CD14-positive monocyte (primary cell): ENCODE measurements around the gene UGT1A10. TPM values are rescaled to one million over a fixed set of nuclear protein-coding genes. Genes with fewer than 3 reads are reported as not detected.
"Not testable (repeated sequence)": the region's sequence is repeated elsewhere in the genome, so short reads cannot be mapped to it uniquely, and the experiment has no call there.

Source experiments
- DNase-seq, 3 donors: peaks; one replicate each; pipeline ENCODE4 v3.0.0-alpha.2; 2011 to 2022
- H2AFZ ChIP-seq: 2 replicates; pipeline ENCODE4 v1.6.0; 2012; ENCODE audit warnings: mild to moderate bottlenecking, low read depth, low read length, inconsistent platforms; ENCODE audit not compliant: insufficient read depth, poor library complexity, severe bottlenecking
- H3K27ac ChIP-seq, 2 donors: 1 replicate in 1 of 2; 2 replicates in 1 of 2; pipeline ENCODE4 v1.5.1; 2012 to 2013; ENCODE audit warnings: low read length in 2 of 2, control low read depth in 1 of 2, inconsistent platforms in 1 of 2, low read depth in 1 of 2, mild to moderate bottlenecking in 1 of 2
- H3K27me3 ChIP-seq, 2 donors: one replicate each; pipeline versions ENCODE4 v1.6.0 to v1.6.1; 2011 to 2013; ENCODE audit warnings: low read length in 2 of 2; ENCODE audit not compliant: control insufficient read depth in 2 of 2, insufficient read depth in 2 of 2
- H3K36me3 ChIP-seq, 2 donors: replicated peaks in 1 of 2; 1 replicate in 1 of 2; 2 replicates in 1 of 2; pipeline versions ENCODE4 v1.5.1 to v1.6.1; 2012 to 2013; ENCODE audit warnings: low read length in 2 of 2, control low read depth in 1 of 2, inconsistent platforms in 1 of 2, mild to moderate bottlenecking in 1 of 2; ENCODE audit not compliant: insufficient read depth in 2 of 2, control insufficient read depth in 1 of 2
- H3K4me1 ChIP-seq, 2 donors: 1 replicate in 1 of 2; 2 replicates in 1 of 2; pipeline versions ENCODE4 v1.5.1 to v1.6.1; 2012 to 2013; ENCODE audit warnings: low read length in 2 of 2, control low read depth in 1 of 2, inconsistent platforms in 1 of 2, mild to moderate bottlenecking in 1 of 2, moderate library complexity in 1 of 2; ENCODE audit not compliant: insufficient read depth in 2 of 2, control insufficient read depth in 1 of 2
- H3K4me2 ChIP-seq: replicated peaks from 2 replicates; pipeline ENCODE3; 2012; ENCODE audit warnings: low read length, moderate library complexity, mild to moderate bottlenecking; ENCODE audit not compliant: poor library complexity, severe bottlenecking; ENCODE audit errors: extremely low read depth
- H3K4me3 ChIP-seq, 3 experiments: fragments of 200-600 bp in 1 of 3; sonication (generic) in 1 of 3; replicated peaks in 1 of 3; 1 replicate in 2 of 3; 2 replicates in 1 of 3; pipeline ENCODE4 v1.5.1; 2011 to 2013; ENCODE audit warnings: low read length in 3 of 3, mild to moderate bottlenecking in 3 of 3, control low read depth in 2 of 3, low read depth in 2 of 3, inconsistent platforms in 1 of 3, moderate library complexity in 1 of 3
- H3K79me2 ChIP-seq: 2 replicates; pipeline ENCODE4 v1.6.0; 2012; ENCODE audit warnings: mild to moderate bottlenecking, control low read depth, inconsistent platforms, low read length, moderate library complexity; ENCODE audit not compliant: insufficient read depth
- H3K9ac ChIP-seq: 2 replicates; pipeline ENCODE4 v1.6.0; 2017; ENCODE audit warnings: low read length, mild to moderate bottlenecking; ENCODE audit not compliant: insufficient read depth, poor library complexity, severe bottlenecking
- H3K9me3 ChIP-seq, 2 donors: replicated peaks in 1 of 2; 1 replicate in 1 of 2; 2 replicates in 1 of 2; pipeline versions ENCODE4 v1.5.1 to v1.6.1; 2012 to 2013; ENCODE audit warnings: low read length in 2 of 2, control low read depth in 1 of 2; ENCODE audit not compliant: control insufficient read depth in 1 of 2, insufficient read depth in 1 of 2
- H4K20me1 ChIP-seq: 2 replicates; pipeline ENCODE4 v1.6.0; 2012; ENCODE audit warnings: mild to moderate bottlenecking, low read length, control low read depth, moderate library complexity; ENCODE audit not compliant: insufficient read depth
- H3K27ac Mint-ChIP-seq, 7 donors: one replicate each; pipeline ENCODE4 v1.8.0; 2020; ENCODE audit warnings: mild to moderate bottlenecking in 7 of 7, mixed read lengths in 7 of 7, moderate library complexity in 6 of 7, inconsistent platforms in 2 of 7
- H3K27me3 Mint-ChIP-seq, 3 donors: one replicate each; pipeline ENCODE4 v1.8.0; 2021 to 2022; ENCODE audit warnings: low read depth in 3 of 3, mild to moderate bottlenecking in 3 of 3, mixed read lengths in 3 of 3, moderate library complexity in 3 of 3, inconsistent platforms in 1 of 3
- H3K36me3 Mint-ChIP-seq, 2 donors: one replicate each; pipeline ENCODE4 v1.8.0; 2020; ENCODE audit warnings: mixed read lengths in 2 of 2, inconsistent platforms in 1 of 2, mild to moderate bottlenecking in 1 of 2
- H3K4me1 Mint-ChIP-seq: one replicate; pipeline ENCODE4 v1.8.0; 2020; ENCODE audit warnings: mild to moderate bottlenecking, mixed read lengths
- H3K4me3 Mint-ChIP-seq, 2 donors: one replicate each; pipeline ENCODE4 v1.8.0; 2020; ENCODE audit warnings: mild to moderate bottlenecking in 2 of 2, mixed read lengths in 2 of 2, moderate library complexity in 1 of 2
- H3K9me3 Mint-ChIP-seq, 7 donors: one replicate each; pipeline ENCODE4 v1.8.0; 2020 to 2022; ENCODE audit warnings: mixed read lengths in 7 of 7, mild to moderate bottlenecking in 6 of 7, moderate library complexity in 6 of 7, inconsistent platforms in 2 of 7
- WGBS: methylation state at CpG from one replicate; pipeline ENCODE4 v1.1.5; 2013; ENCODE audit warnings: missing lambda C conversion rate; ENCODE audit not compliant: insufficient coverage; 5-methylcytosine and 5-hydroxymethylcytosine counted together
- intact Hi-C, 2 donors: fragments of 100-400 bp; cut with micrococcal nuclease; formaldehyde crosslinking; loops; one replicate each; pipeline versions ENCODE4 v1.15.0 to v1.15.1; 2023
- polyA plus RNA-seq, 3 donors: library from polyadenylated mRNA; depleted of rRNA in 1 of 3; unstranded in 2 of 3; stranded (reverse) in 1 of 3; fragments of 300-500 nt in 2 of 3; fragments of >200 nt in 1 of 3; fragmentation: Illumina TruSeq in 2 of 3; gene quantifications; 1 replicate in 2 of 3; 2 replicates in 1 of 3; pipeline ENCODE4 v1.2.3, GENCODE V29; 2012 to 2021
- TF ChIP-seq, protein P1 (sequence below): fragments of 200-600 bp; IDR thresholded peaks from one replicate; pipeline ENCODE4 v1.8.0; 2022; ENCODE audit warnings: antibody characterized with exemption, mild to moderate bottlenecking

Gene UGT1A10
- polyA plus RNA-seq, 3 donors: not detected

DNA sequence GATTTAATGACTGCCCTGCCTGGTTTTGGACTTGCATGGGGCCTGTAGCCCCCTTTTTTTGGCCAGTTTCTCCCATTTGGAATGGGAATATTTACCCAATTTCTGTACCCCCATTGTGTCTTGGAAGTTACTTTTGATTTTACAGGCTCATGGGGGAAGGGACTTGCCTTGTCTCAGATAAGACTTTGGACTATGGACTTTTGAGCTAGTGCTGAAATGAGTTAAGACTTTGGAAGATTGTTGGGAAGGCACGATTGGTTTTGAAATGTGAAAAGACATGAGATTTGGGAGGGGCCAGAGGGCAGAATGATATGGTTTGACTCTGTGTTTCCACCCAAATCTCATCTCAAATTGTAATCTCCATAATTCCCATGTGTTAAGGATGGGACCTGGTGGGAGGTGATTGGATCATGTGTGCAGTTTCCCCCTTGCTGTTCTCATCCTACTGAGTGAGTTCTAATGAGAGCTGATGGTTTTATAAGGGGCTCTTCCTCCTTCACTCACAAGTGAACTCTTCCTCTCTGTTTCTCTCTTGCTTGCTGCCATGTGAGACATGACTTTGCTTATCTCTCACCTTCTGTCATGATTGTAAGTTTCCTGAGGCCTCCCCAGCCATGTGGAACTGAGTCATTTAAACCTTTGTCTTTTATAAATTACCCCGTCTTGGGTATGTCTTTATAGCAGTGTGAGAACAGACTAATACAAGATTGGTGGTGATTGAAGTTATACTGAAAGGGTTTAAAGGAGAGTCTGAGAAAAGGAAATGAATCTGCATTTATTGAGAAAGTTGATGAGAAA, 115.2 kb downstream of the UGT1A10 start:
- H3K4me1 ChIP-seq, H3K27me3 Mint-ChIP-seq, H3K36me3 Mint-ChIP-seq, H3K27ac Mint-ChIP-seq, H3K4me2 ChIP-seq, H4K20me1 ChIP-seq, DNase-seq, H3K9ac ChIP-seq, H3K79me2 ChIP-seq, H3K36me3 ChIP-seq, H3K4me3 ChIP-seq, H3K27ac ChIP-seq, H3K4me3 Mint-ChIP-seq, intact Hi-C loops, H2AFZ ChIP-seq, H3K27me3 ChIP-seq, H3K4me1 Mint-ChIP-seq: not testable (repeated sequence)
- no CpG with 5 or more reads among the region's 2 CpGs for WGBS
- peaks cover 13 to 37% (median 22%) of the 10 kb centered on the region in 7 donors for H3K9me3 Mint-ChIP-seq
- H3K9me3 ChIP-seq: peaks cover 10 to 14% of the 10 kb centered on the region in 2 donors

DNA sequence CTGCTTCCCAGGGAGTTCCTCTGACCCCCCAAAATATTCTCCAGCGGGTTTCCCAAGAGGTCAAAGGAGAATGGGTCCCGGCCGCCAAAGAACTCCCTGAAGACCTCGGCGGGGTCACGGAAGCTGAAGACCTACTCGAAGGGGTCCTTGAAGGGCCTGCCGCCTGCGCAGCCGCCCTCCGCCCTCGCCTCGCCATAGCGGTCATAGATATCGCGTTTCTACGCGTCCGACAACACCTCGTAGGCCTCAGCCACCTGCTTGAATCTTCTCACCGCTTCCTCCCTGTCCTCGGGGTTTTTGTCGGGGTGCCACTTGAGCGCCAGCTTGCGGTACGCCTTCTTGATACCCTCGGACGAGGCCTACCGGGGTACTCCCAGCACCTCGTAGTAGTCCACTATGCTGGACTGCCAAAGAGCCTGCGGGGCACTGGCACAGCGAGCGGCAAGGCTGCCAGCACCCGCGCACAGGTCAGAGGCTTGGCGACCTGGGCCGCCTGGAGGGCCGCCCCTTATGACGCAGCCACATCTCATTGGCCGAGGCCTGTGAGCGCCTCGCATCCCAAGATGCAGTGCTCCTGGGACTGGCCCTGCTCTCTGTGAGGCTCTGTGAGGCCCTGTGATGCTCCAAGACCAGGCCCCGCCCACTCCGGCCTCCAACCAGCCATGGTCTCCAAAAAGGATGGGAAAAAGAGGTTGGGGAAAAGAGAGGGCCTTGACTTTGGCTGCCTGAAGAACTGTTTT, 118.8 kb downstream of the UGT1A10 start:
- Mint-ChIP-seq H3K4me1 (no peaks in the 10 kb centered on the region), H3K4me3 (no peak overlapping the region), H3K27me3 (peaks cover 0 to 2% (median 2%) of the 10 kb centered on the region in 3 donors), H3K27ac (no peak overlapping the region), H3K36me3 (no peaks in the 10 kb centered on the region), H3K9me3 (peaks cover 10 to 27% (median 16%) of the 10 kb centered on the region in 7 donors)
- H3K36me3 ChIP-seq: no peaks in the 10 kb centered on the region
- no peaks in the 10 kb centered on the region for H3K27me3 ChIP-seq
- TF ChIP-seq, protein P1, sequence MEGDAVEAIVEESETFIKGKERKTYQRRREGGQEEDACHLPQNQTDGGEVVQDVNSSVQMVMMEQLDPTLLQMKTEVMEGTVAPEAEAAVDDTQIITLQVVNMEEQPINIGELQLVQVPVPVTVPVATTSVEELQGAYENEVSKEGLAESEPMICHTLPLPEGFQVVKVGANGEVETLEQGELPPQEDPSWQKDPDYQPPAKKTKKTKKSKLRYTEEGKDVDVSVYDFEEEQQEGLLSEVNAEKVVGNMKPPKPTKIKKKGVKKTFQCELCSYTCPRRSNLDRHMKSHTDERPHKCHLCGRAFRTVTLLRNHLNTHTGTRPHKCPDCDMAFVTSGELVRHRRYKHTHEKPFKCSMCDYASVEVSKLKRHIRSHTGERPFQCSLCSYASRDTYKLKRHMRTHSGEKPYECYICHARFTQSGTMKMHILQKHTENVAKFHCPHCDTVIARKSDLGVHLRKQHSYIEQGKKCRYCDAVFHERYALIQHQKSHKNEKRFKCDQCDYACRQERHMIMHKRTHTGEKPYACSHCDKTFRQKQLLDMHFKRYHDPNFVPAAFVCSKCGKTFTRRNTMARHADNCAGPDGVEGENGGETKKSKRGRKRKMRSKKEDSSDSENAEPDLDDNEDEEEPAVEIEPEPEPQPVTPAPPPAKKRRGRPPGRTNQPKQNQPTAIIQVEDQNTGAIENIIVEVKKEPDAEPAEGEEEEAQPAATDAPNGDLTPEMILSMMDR: no peak
- H3K79me2 ChIP-seq: no peaks in the 10 kb centered on the region
- intact Hi-C loops: no loop called here
- H3K9me3 ChIP-seq: peaks cover 10 to 14% of the 10 kb centered on the region in 2 donors
- H3K4me3 ChIP-seq: no peak overlapping the region
- no peak overlapping the region for H3K4me2 ChIP-seq
- no peak overlapping the region for H3K27ac ChIP-seq
- H2AFZ ChIP-seq: no peak overlapping the region
- no peaks in the 10 kb centered on the region for H4K20me1 ChIP-seq
- no peak overlapping the region for H3K9ac ChIP-seq
- no peaks in the 10 kb centered on the region for H3K4me1 ChIP-seq
- DNase-seq: no peak
- WGBS: 93% methylated on average over 40 of the region's 44 CpGs
